Vagina (tissue), 2 donors: Measurements from ENCODE around the gene SPOCK1. TPM values are rescaled to one million over a fixed set of nuclear protein-coding genes. Genes with fewer than 3 reads are reported as not detected.
A peak's percentile ranks its signal among the peaks of the same experiment; 100 is the strongest.

Experiments used
- DNase-seq, 2 donors: peaks; one replicate each; pipeline ENCODE4 v3.0.0-alpha.2; 2017; ENCODE audit errors: extremely low spot score in 2 of 2
- H3K27ac ChIP-seq: fragments of 200-600 bp; sonication (generic); one replicate; pipeline ENCODE4 v1.5.1; 2019
- H3K27me3 ChIP-seq: fragments of 200-600 bp; sonication (generic); one replicate; pipeline ENCODE4 v1.5.1; 2019
- H3K36me3 ChIP-seq, 2 donors: fragments of 200-600 bp; sonication (generic); one replicate each; pipeline ENCODE4 v1.5.1; 2017 to 2019
- H3K4me1 ChIP-seq: fragments of 200-600 bp; sonication (generic); one replicate; pipeline ENCODE4 v1.5.1; 2019
- H3K4me3 ChIP-seq, 2 donors: fragments of 200-600 bp; sonication (generic); 1 replicate in 1 of 2; 2 replicates in 1 of 2; pipeline ENCODE4 v1.5.1; 2016 to 2019
- H3K9me3 ChIP-seq: fragments of 200-600 bp; sonication (generic); one replicate; pipeline ENCODE4 v1.5.1; 2019
- POLR2A ChIP-seq, 2 donors: fragments of 450-650 bp; IDR thresholded peaks; one replicate each; pipeline ENCODE4 v1.6.1; 2017; ENCODE audit warnings: antibody characterized with exemption in 2 of 2, mild to moderate bottlenecking in 2 of 2, moderate library complexity in 2 of 2
- POLR2AphosphoS5 ChIP-seq, 2 donors: sonication (generic); formaldehyde crosslinking; IDR thresholded peaks; one replicate each; pipeline ENCODE4 v1.9.0; 2017; ENCODE audit warnings: antibody characterized with exemption in 2 of 2, mild to moderate bottlenecking in 2 of 2, low read depth in 1 of 2; ENCODE audit not compliant: insufficient read depth in 1 of 2
- intact Hi-C: fragments of 100-400 bp; cut with DNase I; formaldehyde crosslinking; loops from one replicate; pipeline ENCODE4 v1.15.1; 2023
- total RNA-seq: library from RNA; depleted of rRNA; stranded (reverse); fragments of >200 nt; gene quantifications from one replicate; pipeline ENCODE4 v1.2.3, GENCODE V29; 2016
- TF ChIP-seq, protein P1 (sequence below), 3 experiments: fragments of 450-650 bp in 2 of 3; fragments of 200-600 bp in 1 of 3; sonication (generic) in 1 of 3; IDR thresholded peaks; one replicate each; pipeline ENCODE4 v1.5.1; 2017 to 2019; ENCODE audit warnings: antibody characterized with exemption in 3 of 3, mild to moderate bottlenecking in 2 of 3, moderate library complexity in 2 of 3

The SPOCK1 gene
- total RNA-seq, 1 donor from 2014 or later: 70.7 TPM

DNA sequence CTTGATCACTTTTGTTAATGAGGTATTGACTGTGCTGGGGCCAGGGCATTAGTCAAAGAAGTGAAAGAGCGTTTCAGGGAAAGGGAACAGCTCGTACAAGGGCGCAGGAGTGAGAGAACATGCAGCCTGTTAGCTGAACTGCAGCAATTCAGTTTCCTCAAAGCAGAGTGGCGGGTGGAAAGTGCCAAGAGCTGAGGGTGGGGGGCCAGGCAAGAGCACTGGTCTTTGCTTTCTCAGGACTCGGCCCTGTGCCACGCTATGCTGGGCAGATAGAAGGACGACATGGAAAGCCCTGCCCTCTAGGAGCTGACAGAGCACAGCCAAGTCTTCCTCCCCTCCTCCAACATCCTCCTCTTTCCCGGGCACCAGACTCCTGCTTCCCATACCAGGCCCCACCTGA lies 304.8 kb downstream of the SPOCK1 start:
- intact Hi-C loops: no loop called here
- Histone ChIP-seq H3K27me3 (no peaks in the 10 kb centered on the region), H3K27ac (no peak overlapping the region), H3K4me3 (no peak overlapping the region), H3K36me3 (no peaks in the 10 kb centered on the region), H3K4me1 (no peaks in the 10 kb centered on the region), H3K9me3 (no peaks in the 10 kb centered on the region)
- DNase-seq: no peak
- TF ChIP-seq POLR2A (IDR thresholded peaks at IDR 0.05): no peak
- TF ChIP-seq, protein P1, sequence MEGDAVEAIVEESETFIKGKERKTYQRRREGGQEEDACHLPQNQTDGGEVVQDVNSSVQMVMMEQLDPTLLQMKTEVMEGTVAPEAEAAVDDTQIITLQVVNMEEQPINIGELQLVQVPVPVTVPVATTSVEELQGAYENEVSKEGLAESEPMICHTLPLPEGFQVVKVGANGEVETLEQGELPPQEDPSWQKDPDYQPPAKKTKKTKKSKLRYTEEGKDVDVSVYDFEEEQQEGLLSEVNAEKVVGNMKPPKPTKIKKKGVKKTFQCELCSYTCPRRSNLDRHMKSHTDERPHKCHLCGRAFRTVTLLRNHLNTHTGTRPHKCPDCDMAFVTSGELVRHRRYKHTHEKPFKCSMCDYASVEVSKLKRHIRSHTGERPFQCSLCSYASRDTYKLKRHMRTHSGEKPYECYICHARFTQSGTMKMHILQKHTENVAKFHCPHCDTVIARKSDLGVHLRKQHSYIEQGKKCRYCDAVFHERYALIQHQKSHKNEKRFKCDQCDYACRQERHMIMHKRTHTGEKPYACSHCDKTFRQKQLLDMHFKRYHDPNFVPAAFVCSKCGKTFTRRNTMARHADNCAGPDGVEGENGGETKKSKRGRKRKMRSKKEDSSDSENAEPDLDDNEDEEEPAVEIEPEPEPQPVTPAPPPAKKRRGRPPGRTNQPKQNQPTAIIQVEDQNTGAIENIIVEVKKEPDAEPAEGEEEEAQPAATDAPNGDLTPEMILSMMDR (IDR thresholded peaks at IDR 0.05): no peak
- no peak for TF ChIP-seq POLR2AphosphoS5 (IDR thresholded peaks at IDR 0.05; ENCODE audit: insufficient read depth in 1 of 2, low read depth in 1 of 2)

DNA sequence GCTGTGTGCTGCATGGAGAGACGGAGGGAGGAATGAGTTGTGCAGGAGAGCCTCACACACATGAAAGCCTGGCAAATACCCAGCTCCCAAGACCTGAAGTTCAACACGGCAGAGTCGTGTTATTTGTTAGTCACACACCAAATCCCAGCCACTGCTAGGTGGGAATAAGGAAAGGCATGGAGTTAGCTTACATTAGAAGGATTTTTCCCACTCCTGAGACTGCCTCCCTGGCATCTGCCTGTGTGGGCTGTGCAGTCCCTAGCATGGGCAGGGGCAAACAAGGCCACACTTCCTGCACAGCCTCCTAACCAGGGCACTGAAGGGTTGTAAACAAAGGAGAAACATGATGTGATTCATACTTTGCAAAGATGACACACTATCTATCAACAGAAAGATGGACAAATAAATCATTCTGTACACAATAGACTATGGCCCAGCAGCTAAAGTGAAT lies 306.8 kb downstream of the SPOCK1 start:
- no peak for TF ChIP-seq POLR2A (IDR thresholded peaks at IDR 0.05)

DNA sequence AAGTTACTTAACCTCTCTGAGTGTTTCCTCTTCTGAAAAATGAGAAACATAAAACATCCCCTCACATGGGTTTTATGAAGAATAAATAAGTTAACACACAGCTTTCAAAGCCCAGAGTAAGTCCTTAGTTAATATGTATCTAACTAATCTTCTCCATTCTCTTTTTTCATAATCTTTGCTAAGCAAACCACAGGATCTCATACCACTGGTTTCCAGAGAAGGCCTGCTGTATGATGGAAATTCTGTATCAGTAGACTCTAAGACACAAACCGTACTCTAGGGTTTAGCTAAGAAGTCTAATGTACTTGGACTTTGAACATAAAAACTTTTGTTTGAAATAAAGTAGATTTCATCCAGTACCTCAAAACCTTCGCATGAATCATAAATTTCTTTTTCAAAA lies 307.9 kb downstream of the SPOCK1 start:
- Histone ChIP-seq H3K36me3 (no peaks in the 10 kb centered on the region), H3K27me3 (no peaks in the 10 kb centered on the region), H3K4me1 (no peaks in the 10 kb centered on the region), H3K9me3 (no peaks in the 10 kb centered on the region), H3K4me3 (no peak overlapping the region), H3K27ac (no peak overlapping the region)
- no peak for DNase-seq
- no peak for TF ChIP-seq POLR2AphosphoS5 (IDR thresholded peaks at IDR 0.05; ENCODE audit: insufficient read depth in 1 of 2, low read depth in 1 of 2)
- TF ChIP-seq, protein P1 (IDR thresholded peaks at IDR 0.05): no peak
- no peak for TF ChIP-seq POLR2A (IDR thresholded peaks at IDR 0.05)
- intact Hi-C loops: no loop called here

More for the DNA sequence above, 306.8 kb downstream of the SPOCK1 start:
- H3K27me3 ChIP-seq: no peaks in the 10 kb centered on the region
- H3K27ac ChIP-seq: no peak overlapping the region
- H3K9me3 ChIP-seq: no peaks in the 10 kb centered on the region
- H3K4me1 ChIP-seq: no peaks in the 10 kb centered on the region
- no peak overlapping the region for H3K4me3 ChIP-seq
- no peaks in the 10 kb centered on the region for H3K36me3 ChIP-seq
- intact Hi-C loops: no loop called here
- DNase-seq: peak in 1 of 2 donors; percentile 60

DNA sequence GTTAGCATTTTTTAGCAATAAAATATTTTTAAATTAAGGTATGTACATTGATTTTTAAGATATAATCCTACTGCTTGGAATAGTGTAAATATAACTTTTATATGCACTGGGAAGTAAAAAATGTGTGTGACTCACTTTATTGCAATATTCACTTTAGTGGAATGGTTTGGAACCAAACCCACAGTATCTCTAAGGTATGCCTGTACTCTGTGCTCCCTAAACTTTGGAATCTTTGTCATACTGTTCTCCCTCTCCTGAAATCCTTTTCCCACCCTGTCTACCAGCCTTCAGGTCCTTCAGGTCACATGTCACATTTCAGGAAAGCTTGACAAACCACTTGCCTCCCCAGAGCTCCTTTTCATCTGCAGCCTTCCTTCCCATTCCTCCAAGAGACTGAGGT lies 308.7 kb downstream of the SPOCK1 start:
- Histone ChIP-seq H3K9me3 (no peaks in the 10 kb centered on the region), H3K36me3 (no peaks in the 10 kb centered on the region), H3K27me3 (no peaks in the 10 kb centered on the region), H3K4me3 (no peak overlapping the region), H3K27ac (no peak overlapping the region), H3K4me1 (no peaks in the 10 kb centered on the region)
- DNase-seq: peak in 1 of 2 donors; percentile 78
- TF ChIP-seq POLR2AphosphoS5 (IDR thresholded peaks at IDR 0.05; ENCODE audit: insufficient read depth in 1 of 2, low read depth in 1 of 2) (no peak), POLR2A (IDR thresholded peaks at IDR 0.05) (no peak)
- TF ChIP-seq, protein P1 (IDR thresholded peaks at IDR 0.05): no peak
- intact Hi-C loops: no loop called here

DNA sequence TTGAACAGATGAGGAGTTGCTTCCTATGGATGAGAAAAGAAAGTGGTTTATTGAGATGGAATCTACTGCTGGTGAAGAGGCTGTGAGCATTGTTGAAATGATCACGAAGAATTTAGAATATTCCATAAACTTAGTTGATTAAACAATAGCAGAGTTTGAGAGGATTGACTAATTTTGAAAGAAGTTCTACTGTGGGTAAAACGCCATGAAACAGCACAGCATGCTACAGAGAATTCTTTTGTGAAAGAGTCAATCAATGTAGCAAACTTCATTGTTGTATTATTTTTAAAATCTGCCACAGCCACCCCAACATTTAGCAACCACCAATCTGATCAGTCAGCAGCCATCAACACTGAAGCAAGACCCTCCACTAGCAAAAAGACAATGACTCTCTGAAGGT lies 309.1 kb downstream of the SPOCK1 start:
- Histone ChIP-seq H3K27ac (no peak overlapping the region), H3K36me3 (no peaks in the 10 kb centered on the region), H3K9me3 (no peaks in the 10 kb centered on the region), H3K4me1 (no peaks in the 10 kb centered on the region), H3K4me3 (no peak overlapping the region), H3K27me3 (no peaks in the 10 kb centered on the region)
- intact Hi-C loops: no loop called here
- no peak for TF ChIP-seq POLR2A (IDR thresholded peaks at IDR 0.05)
- TF ChIP-seq POLR2AphosphoS5 (IDR thresholded peaks at IDR 0.05; ENCODE audit: insufficient read depth in 1 of 2, low read depth in 1 of 2): no peak
- TF ChIP-seq, protein P1 (IDR thresholded peaks at IDR 0.05): no peak
- no peak for DNase-seq
